DMS153 treated with DMSO at 0.1 percent for 48 hours (cell line): Measurements from ENCODE around the gene RFX7.

ENCODE experiments used
- DNase-seq: peaks from one replicate; lab custom pipeline; 2025; ENCODE audit not compliant: unreplicated experiment; lab: John Stamatoyannopoulos, UW

RFX7 gene

GRCh38 chr15:56244811-56245576, 1.3 kb upstream of the RFX7 start:
- DNase-seq = no peak

- DNase-seq = peak; percentile 35
These were observed 545 bp upstream of the RFX7 start for GRCh38 chr15:56244038-56244810.

GRCh38 chr15:56242576-56243162, 1.0 kb downstream of the RFX7 start:
- DNase-seq = no peak

GRCh38 chr15:56241374-56242105, 2.1 kb downstream of the RFX7 start:
- no peak for DNase-seq

GRCh38 chr15:56240390-56240789, 3.3 kb downstream of the RFX7 start:
- no peak for DNase-seq

- no peak for DNase-seq
These were observed 7.5 kb downstream of the RFX7 start for GRCh38 chr15:56236197-56236596.

- no peak for DNase-seq
These were observed 8.9 kb downstream of the RFX7 start for GRCh38 chr15:56234804-56235203.

- DNase-seq = no peak
These were observed 10.1 kb downstream of the RFX7 start for GRCh38 chr15:56233549-56233948.

- no peak for DNase-seq
These were observed 11.6 kb downstream of the RFX7 start for GRCh38 chr15:56232058-56232457.

- DNase-seq = no peak
These were observed 14.8 kb downstream of the RFX7 start for GRCh38 chr15:56228854-56229253.

GRCh38 chr15:56228352-56228751, 15.3 kb downstream of the RFX7 start:
- no peak for DNase-seq

- no peak for DNase-seq
These were observed 15.9 kb downstream of the RFX7 start for GRCh38 chr15:56227780-56228179.

- no peak for DNase-seq
These were observed 16.4 kb downstream of the RFX7 start for GRCh38 chr15:56227306-56227705.

GRCh38 chr15:56225520-56225919, 18.2 kb downstream of the RFX7 start:
- no peak for DNase-seq

GRCh38 chr15:56222302-56222701, 21.4 kb downstream of the RFX7 start:
- no peak for DNase-seq

GRCh38 chr15:56217341-56217740, 26.3 kb downstream of the RFX7 start:
- no peak for DNase-seq

- DNase-seq = no peak
These were observed 27.9 kb downstream of the RFX7 start for GRCh38 chr15:56215769-56216168.

- DNase-seq = no peak
These were observed 31.6 kb downstream of the RFX7 start for GRCh38 chr15:56211960-56212550.

- no peak for DNase-seq
These were observed 32.6 kb downstream of the RFX7 start for GRCh38 chr15:56211064-56211463.

- no peak for DNase-seq
These were observed 35.0 kb downstream of the RFX7 start for GRCh38 chr15:56208641-56209155.

- DNase-seq = no peak
These were observed 35.5 kb downstream of the RFX7 start for GRCh38 chr15:56208185-56208584.
